Lower leg skin (tissue), 4 donors: Measurements from ENCODE around the gene AADAT. TPM values are rescaled to one million over a fixed set of nuclear protein-coding genes. Genes with fewer than 3 reads are reported as not detected.

Source experiments
- DNase-seq, 2 donors: peaks; one replicate each; pipeline ENCODE4 v3.0.0-alpha.2; 2019; ENCODE audit warnings: low spot score in 2 of 2
- H3K4me3 ChIP-seq: fragments of 200-600 bp; sonication (generic); 2 replicates; pipeline ENCODE4 v1.5.1; 2017; ENCODE audit warnings: mild to moderate bottlenecking, low read depth; ENCODE audit not compliant: poor library complexity, severe bottlenecking
- POLR2A ChIP-seq, 2 donors: fragments of 450-650 bp; IDR thresholded peaks; one replicate each; pipeline ENCODE4 v1.6.1; 2016 to 2017; ENCODE audit warnings: antibody characterized with exemption in 2 of 2, mild to moderate bottlenecking in 1 of 2, moderate library complexity in 1 of 2
- WGBS, 2 donors: methylation state at CpG; one replicate each; pipeline ENCODE4 v1.1.5; 2018; 5-methylcytosine and 5-hydroxymethylcytosine counted together
- intact Hi-C: fragments of 100-400 bp; cut with DNase I; formaldehyde crosslinking; loops from one replicate; pipeline ENCODE4 v1.15.0; 2023; ENCODE audit warnings: low total_unique reads
- total RNA-seq, 4 donors: library from RNA; depleted of rRNA; stranded (reverse); fragments of >200 nt; gene quantifications; one replicate each; pipeline ENCODE4 v1.1.0, GENCODE V29; 2016
- TF ChIP-seq, protein P1 (sequence below), 3 donors: fragments of 450-650 bp; IDR thresholded peaks; one replicate each; pipeline ENCODE4 v1.5.1; 2016; ENCODE audit warnings: antibody characterized with exemption in 3 of 3, mild to moderate bottlenecking in 3 of 3, moderate library complexity in 2 of 3

Gene AADAT
- total RNA-seq, 4 donors from 2014 or later, result 0.38 to 10.3 (median 0.97) TPM

DNA sequence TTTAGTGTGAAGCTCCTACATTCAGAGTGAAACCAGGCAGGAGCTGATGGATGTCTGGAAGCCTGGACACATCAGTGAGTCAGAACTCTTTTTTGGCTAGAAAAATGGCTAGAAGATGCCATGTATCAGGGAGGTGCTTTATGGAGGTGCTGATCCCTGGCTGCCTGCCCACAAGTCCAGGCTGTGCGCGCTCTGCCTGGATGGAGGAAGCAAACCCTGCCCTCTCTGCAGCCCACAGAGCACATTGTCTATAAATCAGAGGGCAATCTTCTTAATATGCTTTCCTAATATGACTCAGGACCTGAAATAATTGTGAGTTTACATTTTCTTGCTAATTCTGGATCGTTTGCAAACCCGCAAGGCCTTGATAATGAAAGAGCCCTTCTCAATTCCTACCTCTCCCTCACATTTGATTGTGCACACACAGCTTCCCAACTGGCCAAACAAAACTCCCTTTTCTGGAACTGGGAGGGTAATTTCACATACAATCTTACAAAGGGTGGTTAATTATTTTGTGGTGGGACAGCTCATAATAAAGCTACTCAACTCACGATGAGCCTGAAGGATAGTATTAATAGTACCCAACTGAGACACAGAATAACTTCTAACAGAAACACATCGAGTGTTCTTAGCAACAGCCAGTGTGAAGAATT, 75.3 kb downstream of the AADAT start:
- TF ChIP-seq, protein P1, sequence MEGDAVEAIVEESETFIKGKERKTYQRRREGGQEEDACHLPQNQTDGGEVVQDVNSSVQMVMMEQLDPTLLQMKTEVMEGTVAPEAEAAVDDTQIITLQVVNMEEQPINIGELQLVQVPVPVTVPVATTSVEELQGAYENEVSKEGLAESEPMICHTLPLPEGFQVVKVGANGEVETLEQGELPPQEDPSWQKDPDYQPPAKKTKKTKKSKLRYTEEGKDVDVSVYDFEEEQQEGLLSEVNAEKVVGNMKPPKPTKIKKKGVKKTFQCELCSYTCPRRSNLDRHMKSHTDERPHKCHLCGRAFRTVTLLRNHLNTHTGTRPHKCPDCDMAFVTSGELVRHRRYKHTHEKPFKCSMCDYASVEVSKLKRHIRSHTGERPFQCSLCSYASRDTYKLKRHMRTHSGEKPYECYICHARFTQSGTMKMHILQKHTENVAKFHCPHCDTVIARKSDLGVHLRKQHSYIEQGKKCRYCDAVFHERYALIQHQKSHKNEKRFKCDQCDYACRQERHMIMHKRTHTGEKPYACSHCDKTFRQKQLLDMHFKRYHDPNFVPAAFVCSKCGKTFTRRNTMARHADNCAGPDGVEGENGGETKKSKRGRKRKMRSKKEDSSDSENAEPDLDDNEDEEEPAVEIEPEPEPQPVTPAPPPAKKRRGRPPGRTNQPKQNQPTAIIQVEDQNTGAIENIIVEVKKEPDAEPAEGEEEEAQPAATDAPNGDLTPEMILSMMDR (IDR thresholded peaks at IDR 0.05), result no peak
- TF ChIP-seq POLR2A (IDR thresholded peaks at IDR 0.05), result no peak
- H3K4me3 ChIP-seq, result no peak overlapping the region
- no peak for DNase-seq
- 61 to 76% methylated on average over 6 of the region's 6 CpGs for WGBS, 2 donors
- intact Hi-C loops, result no loop called here

DNA sequence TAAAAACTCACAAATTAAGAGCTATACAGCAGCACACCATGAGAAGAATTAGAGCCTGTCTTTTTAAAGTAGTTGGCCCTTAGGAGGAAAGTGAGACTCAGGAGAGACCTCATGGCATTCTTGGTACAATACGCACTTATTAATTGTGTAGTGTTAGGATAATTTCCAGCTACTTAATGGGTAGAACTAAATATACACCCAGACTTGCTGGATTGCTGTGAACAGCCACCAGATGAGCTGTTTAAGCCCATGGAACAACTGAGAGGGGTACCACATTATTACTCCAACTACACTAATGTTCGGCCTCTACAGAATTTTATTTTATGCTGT, 77.2 kb downstream of the AADAT start:
- intact Hi-C loops, result no loop called here
- H3K4me3 ChIP-seq, result no peak overlapping the region
- 73 to 84% methylated on average over 2 of the region's 2 CpGs for WGBS, 2 donors
- TF ChIP-seq POLR2A (IDR thresholded peaks at IDR 0.05), result no peak
- TF ChIP-seq, protein P1 (IDR thresholded peaks at IDR 0.05), result no peak
- DNase-seq, result no peak

DNA sequence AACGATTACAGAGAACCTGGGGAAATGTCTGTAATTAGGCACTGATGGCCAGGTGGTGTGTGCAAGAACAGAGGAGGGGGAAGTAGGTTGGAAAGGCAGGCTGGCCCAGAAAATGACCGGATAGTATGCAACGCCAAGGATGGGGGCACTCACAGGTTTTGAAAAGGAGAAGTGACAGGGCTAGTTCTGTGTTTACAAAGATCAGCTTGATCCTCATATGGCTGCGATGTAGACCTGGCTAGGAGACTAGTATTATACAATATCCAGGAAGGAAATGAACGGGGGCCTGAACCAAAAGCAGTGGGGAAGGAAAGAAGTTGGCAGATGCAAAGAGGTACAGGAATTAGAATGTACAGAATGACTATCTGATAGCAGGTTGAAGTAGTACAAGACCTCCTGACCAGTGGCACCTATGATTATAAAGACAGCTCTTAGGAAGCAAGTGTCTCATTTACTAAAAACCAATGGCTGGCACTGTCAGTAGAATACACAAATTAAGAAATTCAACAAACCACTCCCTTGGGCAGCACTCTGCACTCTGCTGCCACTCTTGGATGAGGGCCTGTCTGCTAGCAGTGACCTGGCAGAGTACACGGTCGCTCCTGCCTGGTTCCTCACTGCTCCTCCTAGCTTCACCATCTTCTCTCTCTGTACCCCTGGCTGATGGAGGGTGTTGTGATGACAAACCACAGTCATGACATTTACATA, 77.7 kb downstream of the AADAT start:
- intact Hi-C loops, result no loop called here
- WGBS, 2 donors, result 39 to 51% methylated on average over 7 of the region's 7 CpGs
- TF ChIP-seq, protein P1 (IDR thresholded peaks at IDR 0.05), result no peak
- TF ChIP-seq POLR2A (IDR thresholded peaks at IDR 0.05), result no peak
- DNase-seq, result no peak
- no peak overlapping the region for H3K4me3 ChIP-seq

Other genes starting within 250 kb of the AADAT start
- 100 to 1,000 TPM in 2 of 4 donors, 10 to 100 TPM in 2; 93.6 to 110 (median 97.9) TPM for gene MFAP3L, start 63.6 kb downstream of the AADAT start, total RNA-seq